T-cell (primary cell): ENCODE measurements around the gene IQSEC1. TPM values are rescaled to one million over a fixed set of nuclear protein-coding genes. Genes with fewer than 3 reads are reported as not detected.

Experiments used
- ATAC-seq, 4 experiments: fragments of 200-7000 bp in 3 of 4; fragments of 150-1000 bp in 1 of 4; cut with Tn5 transposase; replicated peaks in 1 of 4; 1 replicate in 3 of 4; 2 replicates in 1 of 4; pipeline ENCODE4 v1.10.0; 2021; ENCODE audit warnings: moderate library complexity in 3 of 4, mild to moderate bottlenecking in 2 of 4, moderate number of reproducible peaks in 1 of 4
- CTCF ChIA-PET, 2 donors: fragments of 300-600 bp; sonication (Branson Sonifier 250); formaldehyde crosslinking; loops; one replicate each; lab custom pipeline; 2022; ENCODE audit warnings: antibody characterized with exemption in 2 of 2; lab: Charles Lee
- POLR2A ChIA-PET, 2 donors: fragments of 300-600 bp; sonication (Branson Sonifier 250); formaldehyde crosslinking; loops; one replicate each; lab custom pipeline; 2022; ENCODE audit warnings: antibody characterized with exemption in 2 of 2; lab: Charles Lee
- DNase-seq, 35 experiments: peaks; one replicate each; pipeline versions ENCODE4 v3.0.0 to v3.0.0-alpha.2; 2013 to 2023
- H3K27ac ChIP-seq: one replicate; pipeline ENCODE4 v1.5.1; 2013; ENCODE audit warnings: low read length
- H3K27me3 ChIP-seq, 2 experiments: replicated peaks in 1 of 2; 1 replicate in 1 of 2; 2 replicates in 1 of 2; pipeline versions ENCODE4 v1.6.1 to v1.7.0; 2013; ENCODE audit warnings: low read length in 1 of 2, mixed read lengths in 1 of 2; ENCODE audit not compliant: control insufficient read depth in 2 of 2, insufficient read depth in 2 of 2; ENCODE audit errors: extremely low read depth in 1 of 2
- H3K36me3 ChIP-seq, 2 donors: 1 replicate in 1 of 2; 2 replicates in 1 of 2; pipeline versions ENCODE4 v1.6.1 to v1.7.0; 2013; ENCODE audit warnings: low read length in 1 of 2; ENCODE audit not compliant: control insufficient read depth in 2 of 2, insufficient read depth in 1 of 2; ENCODE audit errors: extremely low read depth in 1 of 2
- H3K4me1 ChIP-seq, 2 experiments: 1 replicate in 1 of 2; 2 replicates in 1 of 2; pipeline versions ENCODE4 v1.6.1 to v1.7.0; 2013; ENCODE audit warnings: low read length in 2 of 2, mixed read lengths in 1 of 2; ENCODE audit not compliant: insufficient read depth in 2 of 2, control insufficient read depth in 1 of 2; ENCODE audit errors: extremely low read depth in 1 of 2
- H3K4me3 ChIP-seq, 2 donors: 1 replicate in 1 of 2; 2 replicates in 1 of 2; pipeline versions ENCODE4 v1.5.1 to v1.7.0; 2013; ENCODE audit warnings: mild to moderate bottlenecking in 2 of 2, low read length in 1 of 2, moderate library complexity in 1 of 2; ENCODE audit not compliant: control insufficient read depth in 1 of 2; ENCODE audit errors: extremely low read depth in 1 of 2
- H3K9me3 ChIP-seq: 2 replicates; pipeline ENCODE4 v1.7.0; 2013
- H3K27ac Mint-ChIP-seq, 2 donors: one replicate each; pipeline ENCODE4 v1.8.0; 2020 to 2021; ENCODE audit warnings: mild to moderate bottlenecking in 2 of 2, mixed read lengths in 2 of 2
- H3K27me3 Mint-ChIP-seq, 2 donors: one replicate each; pipeline ENCODE4 v1.8.0; 2021 to 2022; ENCODE audit warnings: mixed read lengths in 2 of 2
- H3K36me3 Mint-ChIP-seq: one replicate; pipeline ENCODE4 v1.8.0; 2021; ENCODE audit warnings: mixed read lengths
- H3K4me1 Mint-ChIP-seq, 3 donors: one replicate each; pipeline ENCODE4 v1.8.0; 2020 to 2022; ENCODE audit warnings: mixed read lengths in 3 of 3, mild to moderate bottlenecking in 1 of 3
- H3K4me3 Mint-ChIP-seq, 3 donors: one replicate each; pipeline ENCODE4 v1.8.0; 2020 to 2022; ENCODE audit warnings: mild to moderate bottlenecking in 3 of 3, mixed read lengths in 3 of 3, moderate library complexity in 3 of 3
- H3K9me3 Mint-ChIP-seq, 3 donors: one replicate each; pipeline ENCODE4 v1.8.0; 2020 to 2022; ENCODE audit warnings: mixed read lengths in 3 of 3
- WGBS: methylation state at CpG from one replicate; pipeline ENCODE4 v1.1.5; 2013; ENCODE audit warnings: missing lambda C conversion rate; ENCODE audit not compliant: insufficient coverage; 5-methylcytosine and 5-hydroxymethylcytosine counted together
- total RNA-seq, 35 experiments: library from RNA in 6 of 35; stranded (reverse) in 6 of 35; fragments of 120-200 nt in 1 of 35; gene quantifications; one replicate each; pipeline versions ENCODE4 v1.2.1 to v1.2.4 and lab custom pipeline; 2013 to 2026

Gene IQSEC1
- total RNA-seq, 5 donors from 2014 or later (not counting 1 experiment from before 2014, with no cell fraction given): 73.7 to 113 (median 86.9) TPM

- Mint-ChIP-seq H3K36me3 (peaks cover 2% of the 10 kb centered on the region), H3K27ac (no peak overlapping the region), H3K27me3 (peaks cover 0 to 4% of the 10 kb centered on the region in 2 donors), H3K4me1 (peaks cover 0 to 19% (median 4%) of the 10 kb centered on the region in 3 donors), H3K4me3 (no peak overlapping the region), H3K9me3 (no peaks in the 10 kb centered on the region)
- Histone ChIP-seq H3K4me1 (peaks cover 0 to 3% of the 10 kb centered on the region in 2 experiments), H3K36me3 (no peaks in the 10 kb centered on the region), H3K4me3 (no peak overlapping the region), H3K9me3 (no peaks in the 10 kb centered on the region), H3K27me3 (peaks cover 0 to 29% of the 10 kb centered on the region in 2 experiments), H3K27ac (no peak overlapping the region)
- no peak for DNase-seq
- no peak for ATAC-seq
- 93% methylated on average over 7 of the region's 7 CpGs for WGBS
- ChIA-PET POLR2A (no interaction called here), CTCF (no interaction called here)
Measured at GRCh38 chr3:13055634-13056033, 17.6 kb downstream of the IQSEC1 start.

- DNase-seq: no peak
- peaks cover 0 to 29% of the 10 kb centered on the region in 2 experiments for H3K27me3 ChIP-seq
- no peak overlapping the region for H3K27ac ChIP-seq
- no peak overlapping the region for H3K4me3 Mint-ChIP-seq
- no peak overlapping the region for H3K27ac Mint-ChIP-seq
- no peaks in the 10 kb centered on the region for H3K36me3 ChIP-seq
- peaks cover 2% of the 10 kb centered on the region for H3K36me3 Mint-ChIP-seq
- peaks cover 0 to 3% of the 10 kb centered on the region in 2 experiments for H3K4me1 ChIP-seq
- ChIA-PET CTCF (no interaction called here), POLR2A (no interaction called here)
- no peaks in the 10 kb centered on the region for H3K9me3 Mint-ChIP-seq
- H3K9me3 ChIP-seq: no peaks in the 10 kb centered on the region
- no peak for ATAC-seq
- peaks cover 0 to 4% of the 10 kb centered on the region in 2 donors for H3K27me3 Mint-ChIP-seq
- no peak overlapping the region for H3K4me3 ChIP-seq
- peaks cover 0 to 21% (median 6%) of the 10 kb centered on the region in 3 donors for H3K4me1 Mint-ChIP-seq
- WGBS: 86% methylated on average over 27 of the region's 31 CpGs
Measured at GRCh38 chr3:13054341-13055285, 18.6 kb downstream of the IQSEC1 start.

GRCh38 chr3:13053893-13054292 is 19.3 kb downstream of the IQSEC1 start:
- WGBS: 86% methylated on average over 5 of the region's 12 CpGs
- peaks cover 0 to 27% (median 10%) of the 10 kb centered on the region in 3 donors for H3K4me1 Mint-ChIP-seq
- ATAC-seq (no peak), DNase-seq (no peak)
- no peaks in the 10 kb centered on the region for H3K9me3 Mint-ChIP-seq
- Histone ChIP-seq H3K36me3 (no peaks in the 10 kb centered on the region), H3K4me1 (peaks cover 0 to 3% of the 10 kb centered on the region in 2 experiments), H3K27me3 (peaks cover 0 to 27% of the 10 kb centered on the region in 2 experiments), H3K27ac (no peak overlapping the region), H3K9me3 (no peaks in the 10 kb centered on the region), H3K4me3 (no peak overlapping the region)
- H3K4me3 Mint-ChIP-seq: no peak overlapping the region
- H3K27me3 Mint-ChIP-seq: peaks cover 0 to 2% of the 10 kb centered on the region in 2 donors
- CTCF ChIA-PET: no interaction called here
- POLR2A ChIA-PET: no interaction called here
- H3K27ac Mint-ChIP-seq: no peak overlapping the region
- H3K36me3 Mint-ChIP-seq: peaks cover 2% of the 10 kb centered on the region

- Mint-ChIP-seq H3K4me1 (peaks cover 0 to 27% (median 13%) of the 10 kb centered on the region in 3 donors), H3K27ac (no peak overlapping the region), H3K4me3 (no peak overlapping the region), H3K27me3 (peaks cover 0 to 2% of the 10 kb centered on the region in 2 donors), H3K9me3 (no peaks in the 10 kb centered on the region), H3K36me3 (peaks cover 2% of the 10 kb centered on the region)
- Histone ChIP-seq H3K27ac (no peak overlapping the region), H3K9me3 (no peaks in the 10 kb centered on the region), H3K27me3 (peaks cover 0 to 26% of the 10 kb centered on the region in 2 experiments), H3K4me1 (peaks cover 0 to 3% of the 10 kb centered on the region in 2 experiments), H3K4me3 (no peak overlapping the region), H3K36me3 (no peaks in the 10 kb centered on the region)
- ChIA-PET POLR2A (no interaction called here), CTCF (no interaction called here)
- ATAC-seq (no peak), DNase-seq (no peak)
- 48% methylated on average over 5 of the region's 8 CpGs for WGBS
Measured at GRCh38 chr3:13053420-13053819, 19.8 kb downstream of the IQSEC1 start.

GRCh38 chr3:13052191-13052820 is 20.9 kb downstream of the IQSEC1 start:
- WGBS: 94% methylated on average over 11 of the region's 16 CpGs
- Mint-ChIP-seq H3K4me3 (no peak overlapping the region), H3K9me3 (no peaks in the 10 kb centered on the region), H3K27me3 (peaks cover 0 to 2% of the 10 kb centered on the region in 2 donors), H3K27ac (no peak overlapping the region), H3K4me1 (peaks cover 0 to 25% (median 13%) of the 10 kb centered on the region in 3 donors), H3K36me3 (peaks cover 2% of the 10 kb centered on the region)
- CTCF ChIA-PET: no interaction called here
- ATAC-seq (no peak), DNase-seq (no peak)
- H3K9me3 ChIP-seq: no peaks in the 10 kb centered on the region
- H3K4me1 ChIP-seq: peaks cover 0 to 6% of the 10 kb centered on the region in 2 experiments
- no peaks in the 10 kb centered on the region for H3K36me3 ChIP-seq
- no peak overlapping the region for H3K4me3 ChIP-seq
- H3K27me3 ChIP-seq: peaks cover 0 to 26% of the 10 kb centered on the region in 2 experiments
- H3K27ac ChIP-seq: no peak overlapping the region
- POLR2A ChIA-PET: no interaction called here

- CTCF ChIA-PET: no interaction called here
Measured at GRCh38 chr3:13051581-13051980, 21.6 kb downstream of the IQSEC1 start.

More at GRCh38 chr3:13051581-13051980, 21.6 kb downstream of the IQSEC1 start:
- Mint-ChIP-seq H3K4me3 (no peak overlapping the region), H3K36me3 (peaks cover 2% of the 10 kb centered on the region), H3K9me3 (no peaks in the 10 kb centered on the region), H3K4me1 (peaks cover 2 to 28% (median 17%) of the 10 kb centered on the region in 3 donors), H3K27ac (no peak overlapping the region), H3K27me3 (peaks cover 0 to 2% of the 10 kb centered on the region in 2 donors)
- POLR2A ChIA-PET: no interaction called here
- H3K27me3 ChIP-seq: peaks cover 0 to 26% of the 10 kb centered on the region in 2 experiments
- ATAC-seq (no peak), DNase-seq (no peak)
- H3K36me3 ChIP-seq: no peaks in the 10 kb centered on the region
- H3K9me3 ChIP-seq: no peaks in the 10 kb centered on the region
- H3K4me1 ChIP-seq: peaks cover 0 to 8% of the 10 kb centered on the region in 2 experiments
- no peak overlapping the region for H3K27ac ChIP-seq
- 91% methylated on average over 3 of the region's 6 CpGs for WGBS
- no peak overlapping the region for H3K4me3 ChIP-seq
